ENCODE data around the gene SMIM5. TPM values are rescaled to one million over a fixed set of nuclear protein-coding genes. Genes with fewer than 3 reads are reported as not detected.

SMIM5 gene
- total RNA-seq, 1 donor from 2014 or later = not detected

GRCh38 chr17:75650874-75651273 is 17.6 kb downstream of the SMIM5 start:
- Histone ChIP-seq H2AFZ (replicated peaks) (no peak overlapping the region), H3K9ac (no peak overlapping the region), H3K27me3 (no peaks in the 10 kb centered on the region), H3K4me1 (no peaks in the 10 kb centered on the region), H3K4me2 (no peak overlapping the region), H3F3A (ENCODE audit: low read depth) (peaks cover 18% of the 10 kb centered on the region), H4K20me1 (ENCODE audit: low read depth) (peaks cover 4% of the 10 kb centered on the region), H3K27ac (no peak overlapping the region), H3K79me2 (ENCODE audit: low read depth) (no peaks in the 10 kb centered on the region), H3K9me3 (ENCODE audit: low read depth) (no peaks in the 10 kb centered on the region), H3K4me3 (no peak overlapping the region), H3K36me3 (no peaks in the 10 kb centered on the region)
- Mint-ChIP-seq H3K36me3 (peaks cover 3% of the 10 kb centered on the region), H3K27me3 (ENCODE audit: insufficient read depth, low read depth) (no peaks in the 10 kb centered on the region), H3K27ac (no peak overlapping the region), H3K4me1 (no peaks in the 10 kb centered on the region), H3K4me3 (no peak overlapping the region), H3K9me3 (no peaks in the 10 kb centered on the region)
- no peak for DNase-seq (ENCODE audit: low spot score)
- TF ChIP-seq CTCF (IDR thresholded peaks at IDR 0.05) = no peak
- no peak for TF ChIP-seq EZH2 (IDR thresholded peaks at IDR 0.05)
- TF ChIP-seq EZH2phosphoT487 (IDR thresholded peaks at IDR 0.05) = no peak

GRCh38 chr17:75652341-75652740 is 19.1 kb downstream of the SMIM5 start:
- H3K27ac Mint-ChIP-seq = no peak overlapping the region

GRCh38 chr17:75652934-75653549 is 19.8 kb downstream of the SMIM5 start:
- no peak overlapping the region for H3K4me3 Mint-ChIP-seq
- H3K36me3 Mint-ChIP-seq = peaks cover 9% of the 10 kb centered on the region
- Histone ChIP-seq H3F3A (ENCODE audit: low read depth) (peaks cover 18% of the 10 kb centered on the region), H3K4me1 (no peaks in the 10 kb centered on the region), H3K79me2 (ENCODE audit: low read depth) (no peaks in the 10 kb centered on the region), H3K4me3 (no peak overlapping the region), H3K4me2 (no peak overlapping the region), H2AFZ (replicated peaks) (no peak overlapping the region), H4K20me1 (ENCODE audit: low read depth) (peaks cover 3% of the 10 kb centered on the region), H3K27ac (no peak overlapping the region), H3K27me3 (no peaks in the 10 kb centered on the region), H3K36me3 (no peaks in the 10 kb centered on the region), H3K9ac (no peak overlapping the region), H3K9me3 (ENCODE audit: low read depth) (no peaks in the 10 kb centered on the region)
- H3K4me1 Mint-ChIP-seq = no peaks in the 10 kb centered on the region
- H3K27ac Mint-ChIP-seq = peak overlapping the region; percentile 74
- peak; percentile 74 for DNase-seq (ENCODE audit: low spot score)
- TF ChIP-seq EZH2 (IDR thresholded peaks at IDR 0.05) (no peak), CTCF (IDR thresholded peaks at IDR 0.05) (peak; percentile 77), EZH2phosphoT487 (IDR thresholded peaks at IDR 0.05) (no peak)
- H3K27me3 Mint-ChIP-seq (ENCODE audit: insufficient read depth, low read depth) = no peaks in the 10 kb centered on the region
- no peaks in the 10 kb centered on the region for H3K9me3 Mint-ChIP-seq

More at GRCh38 chr17:75652341-75652740, 19.1 kb downstream of the SMIM5 start:
- Histone ChIP-seq H3K4me3 (no peak overlapping the region), H3K9ac (no peak overlapping the region), H3F3A (ENCODE audit: low read depth) (peaks cover 18% of the 10 kb centered on the region), H3K9me3 (ENCODE audit: low read depth) (no peaks in the 10 kb centered on the region), H3K27ac (no peak overlapping the region), H2AFZ (replicated peaks) (no peak overlapping the region), H3K79me2 (ENCODE audit: low read depth) (no peaks in the 10 kb centered on the region), H4K20me1 (ENCODE audit: low read depth) (peaks cover 4% of the 10 kb centered on the region), H3K4me2 (no peak overlapping the region), H3K4me1 (no peaks in the 10 kb centered on the region), H3K27me3 (no peaks in the 10 kb centered on the region), H3K36me3 (no peaks in the 10 kb centered on the region)
- no peak for TF ChIP-seq CTCF (IDR thresholded peaks at IDR 0.05)
- no peaks in the 10 kb centered on the region for H3K4me1 Mint-ChIP-seq
- no peak overlapping the region for H3K4me3 Mint-ChIP-seq
- no peaks in the 10 kb centered on the region for H3K9me3 Mint-ChIP-seq
- H3K27me3 Mint-ChIP-seq (ENCODE audit: insufficient read depth, low read depth) = no peaks in the 10 kb centered on the region
- peaks cover 8% of the 10 kb centered on the region for H3K36me3 Mint-ChIP-seq
- no peak for DNase-seq (ENCODE audit: low spot score)

All from neural progenitor cell (in vitro differentiated cells).